HG03280 (cell line): Measurements from ENCODE around the gene CDT1.

Experiments
- ATAC-seq: cut with Tn5 transposase; IDR thresholded peaks from one replicate; pipeline ENCODE4 v1.9.1; 2021; ENCODE audit warnings: mild to moderate bottlenecking, moderate library complexity; ENCODE audit not compliant: unreplicated experiment

The CDT1 gene

GRCh38 chr16:88834670-88835069, 31.1 kb downstream of the CDT1 start:
- no peak for ATAC-seq

- no peak for ATAC-seq
These were observed 31.8 kb downstream of the CDT1 start for GRCh38 chr16:88835383-88835782.

DNA sequence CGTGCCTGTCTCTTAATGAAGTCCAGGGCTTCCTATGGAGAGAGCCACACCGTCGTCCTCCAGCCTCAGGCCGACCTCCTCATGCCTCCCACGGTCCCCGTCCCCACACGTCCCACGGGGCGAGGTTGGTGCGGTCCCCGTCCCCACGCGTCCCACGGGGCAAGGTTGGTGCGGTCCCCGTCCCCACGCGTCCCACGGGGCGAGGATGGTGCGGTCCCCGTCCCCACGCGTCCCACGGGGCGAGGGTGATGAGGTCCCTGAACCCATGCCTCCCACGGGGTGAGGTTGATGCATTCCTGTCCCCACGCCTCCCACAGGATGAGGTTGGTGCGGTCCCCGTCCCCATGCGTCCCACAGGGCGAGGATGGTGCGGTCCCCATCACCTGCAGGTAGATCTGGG, 32.2 kb downstream of the CDT1 start:
- no peak for ATAC-seq

- no peak for ATAC-seq
These were observed 33.2 kb downstream of the CDT1 start for GRCh38 chr16:88836791-88837190.

- no peak for ATAC-seq
These were observed 34.2 kb downstream of the CDT1 start for GRCh38 chr16:88837806-88838205.

DNA sequence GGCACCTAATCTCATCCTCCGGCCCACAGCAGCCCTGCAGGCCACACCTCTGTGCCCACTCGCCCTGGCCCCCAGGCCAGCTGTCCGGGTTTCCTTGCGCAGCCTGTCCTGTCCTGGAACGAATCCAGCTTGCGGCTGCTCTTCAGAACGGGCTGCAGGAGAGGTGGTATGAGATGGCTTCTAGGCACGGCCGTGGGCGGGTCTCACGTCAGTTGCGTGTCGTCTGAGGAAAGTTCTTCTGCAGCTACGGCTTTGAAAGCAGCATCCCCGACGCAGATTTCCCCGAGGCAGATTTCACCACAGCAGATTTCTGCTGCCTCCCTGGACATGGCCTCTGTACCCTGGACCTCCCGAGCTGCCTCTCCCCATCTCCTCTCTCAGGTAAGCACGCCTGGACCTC, 35.0 kb downstream of the CDT1 start:
- ATAC-seq, result no peak

DNA sequence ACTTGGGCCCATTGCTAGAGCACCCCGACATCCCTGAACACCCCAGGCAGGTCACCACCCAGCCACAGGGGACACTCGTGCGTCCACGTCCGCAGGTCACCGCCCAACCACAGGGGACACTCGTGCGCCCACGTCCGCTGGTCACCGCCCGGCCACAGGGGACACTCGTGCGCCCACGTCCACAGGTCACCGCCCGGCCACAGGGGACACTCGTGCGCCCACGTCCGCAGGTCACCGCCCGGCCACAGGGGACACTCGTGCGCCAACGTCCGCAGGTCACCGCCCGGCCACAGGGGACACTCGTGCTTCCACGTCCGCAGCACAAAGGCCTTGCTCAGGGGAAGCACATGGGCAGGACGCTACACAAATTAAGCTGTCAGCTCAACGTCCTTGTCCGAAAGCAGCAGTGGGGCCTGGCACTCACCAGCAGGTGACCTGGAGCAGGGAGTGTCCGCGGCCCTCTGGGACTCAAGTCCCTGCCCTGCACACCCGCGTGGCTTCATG, 35.5 kb downstream of the CDT1 start:
- no peak for ATAC-seq

DNA sequence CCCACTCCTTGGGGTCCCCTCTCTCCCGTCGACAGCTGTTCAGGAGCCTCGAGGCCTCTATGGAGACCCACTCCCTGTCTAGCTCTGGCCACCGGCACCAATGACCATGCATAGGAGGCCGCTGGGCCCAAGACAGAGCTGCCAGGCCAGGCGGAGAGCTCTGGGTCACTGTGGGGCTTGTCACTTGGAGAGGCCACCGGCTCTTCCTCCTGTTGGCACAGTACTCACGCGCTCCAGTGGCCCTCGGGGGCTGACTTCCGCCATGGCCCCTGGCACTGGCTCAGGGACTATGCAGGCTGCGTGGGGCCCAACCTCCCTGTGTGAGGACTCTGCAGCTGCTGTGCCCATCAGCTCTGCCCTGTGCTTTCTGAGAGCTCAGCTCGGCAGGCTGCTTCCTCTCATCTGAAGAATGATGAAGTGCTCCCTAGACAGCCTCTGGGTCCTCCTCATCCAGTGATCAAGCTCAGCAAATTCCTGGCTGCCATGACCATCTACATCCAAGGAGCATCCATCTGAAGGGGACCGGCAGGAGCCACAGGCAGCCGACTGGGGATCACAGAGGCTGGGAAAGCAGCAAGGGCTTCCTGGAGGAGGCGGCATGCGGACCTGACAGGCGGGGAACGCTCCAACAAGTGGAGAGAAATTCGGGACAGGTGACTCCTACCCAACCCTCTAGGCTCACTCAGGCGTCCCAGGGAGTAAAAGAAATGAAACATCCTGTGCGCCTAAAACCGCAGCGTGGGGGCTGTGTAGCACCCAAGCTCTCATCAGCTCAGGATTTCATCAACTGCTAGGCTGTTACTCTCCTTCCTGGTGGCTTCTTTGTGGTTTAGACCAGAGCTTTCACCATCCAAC, 36.4 kb downstream of the CDT1 start:
- ATAC-seq, result no peak

GRCh38 chr16:88840600-88841215, 37.1 kb downstream of the CDT1 start:
- no peak for ATAC-seq

DNA sequence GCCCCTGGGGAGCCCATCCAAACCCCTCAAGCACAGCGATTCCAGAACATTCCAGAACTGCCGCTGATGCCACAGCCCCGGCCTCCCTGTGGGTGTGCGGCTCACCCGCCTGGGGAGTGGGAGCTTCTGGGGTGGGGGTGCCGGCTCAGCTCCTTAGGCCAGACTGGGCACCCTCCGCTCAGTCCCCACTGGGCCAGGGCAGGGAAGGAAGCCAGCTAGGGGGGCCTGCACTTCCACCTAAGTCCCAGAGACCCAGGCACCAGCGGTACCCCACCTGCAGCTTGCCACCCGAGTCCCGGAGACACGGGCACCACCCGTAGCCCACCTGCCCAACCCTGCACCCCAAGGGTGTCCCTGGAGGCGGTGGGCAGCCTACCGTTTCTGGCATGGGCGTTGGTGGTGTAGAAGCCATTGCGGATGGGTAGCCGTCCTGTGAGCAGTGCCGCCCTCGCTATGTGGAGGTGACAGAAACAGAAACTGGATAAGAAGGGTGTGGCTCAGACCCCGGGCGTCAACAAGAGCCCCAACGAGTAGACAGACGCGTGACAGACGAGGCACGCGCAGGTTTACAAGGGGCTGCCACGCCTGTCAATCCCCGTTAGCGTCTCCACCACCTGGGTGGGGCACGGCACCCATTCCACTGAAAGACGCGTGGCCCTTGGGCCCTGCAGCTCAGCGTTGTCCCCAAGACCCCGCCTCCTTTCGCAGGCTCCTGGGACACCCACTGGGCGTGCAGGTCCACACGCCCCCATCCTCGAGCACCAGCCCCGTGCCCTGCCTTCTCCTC, 38.1 kb downstream of the CDT1 start:
- no peak for ATAC-seq

DNA sequence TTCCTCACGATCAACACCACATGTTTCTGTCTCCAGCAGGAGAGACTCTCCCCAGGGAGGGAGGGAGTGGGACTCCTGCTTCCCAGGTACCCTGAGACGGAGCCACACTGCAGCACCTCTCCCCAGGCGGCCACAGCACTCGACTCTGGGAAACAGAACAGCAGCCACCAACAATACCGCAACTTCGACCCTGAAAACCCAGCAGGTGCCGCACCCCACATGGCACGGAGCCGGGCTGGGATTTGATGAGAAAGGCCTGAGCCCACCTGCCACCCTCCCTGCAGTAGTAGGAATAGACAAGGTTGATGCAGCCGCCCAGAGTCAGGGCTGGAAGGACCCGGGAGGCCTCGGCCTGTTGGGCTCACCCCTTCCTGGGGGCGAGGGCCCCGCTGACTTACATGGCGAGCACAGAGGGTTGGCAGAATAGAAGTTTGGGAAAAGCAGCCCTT, 38.7 kb downstream of the CDT1 start:
- no peak for ATAC-seq

GRCh38 chr16:88842806-88843205, 39.2 kb downstream of the CDT1 start:
- ATAC-seq, result no peak

DNA sequence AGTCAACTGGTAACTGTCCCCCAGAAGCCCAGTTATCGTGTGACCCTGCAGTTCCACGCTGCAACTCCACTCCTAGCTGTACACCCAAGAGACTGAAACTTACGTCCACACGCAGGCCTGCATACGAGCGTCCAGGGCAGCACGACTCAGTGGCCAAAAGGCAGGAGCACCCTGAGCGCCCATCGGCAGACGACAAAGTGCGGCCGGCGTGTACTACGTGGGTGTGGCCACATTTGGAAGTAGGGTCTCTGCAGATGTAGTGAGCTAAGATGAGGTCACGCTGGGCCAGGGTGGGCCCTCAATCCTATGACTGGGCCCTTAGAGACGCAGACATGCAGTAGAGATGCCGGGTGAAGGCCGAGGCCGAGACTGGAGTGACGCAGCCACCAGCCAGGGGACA, 39.7 kb downstream of the CDT1 start:
- ATAC-seq, result no peak

- no peak for ATAC-seq
These were observed 40.9 kb downstream of the CDT1 start for GRCh38 chr16:88844419-88845036.

- no peak for ATAC-seq
These were observed 42.5 kb downstream of the CDT1 start for GRCh38 chr16:88846088-88846487.

DNA sequence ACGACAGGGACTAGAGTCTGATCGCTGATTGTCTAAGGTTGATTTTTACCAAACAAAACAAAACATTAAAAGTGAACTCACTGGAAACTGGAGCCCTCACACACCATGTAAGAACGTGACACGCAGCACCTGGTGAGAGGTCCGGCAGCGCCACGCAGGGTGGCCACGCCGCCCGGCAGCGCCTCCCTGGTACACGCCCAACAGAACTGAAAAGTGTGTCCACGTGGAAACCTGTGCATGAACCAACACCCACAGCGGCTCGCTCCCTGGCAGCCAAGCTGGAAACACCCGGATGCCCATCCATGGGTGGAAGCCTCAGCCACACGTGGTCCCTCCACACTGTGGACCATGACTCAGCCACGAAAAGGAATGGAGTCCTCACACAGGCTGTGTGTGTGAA, 44.1 kb downstream of the CDT1 start:
- no peak for ATAC-seq

- no peak for ATAC-seq
These were observed 45.0 kb downstream of the CDT1 start for GRCh38 chr16:88848557-88848956.

- no peak for ATAC-seq
These were observed 47.1 kb downstream of the CDT1 start for GRCh38 chr16:88850531-88851199.

DNA sequence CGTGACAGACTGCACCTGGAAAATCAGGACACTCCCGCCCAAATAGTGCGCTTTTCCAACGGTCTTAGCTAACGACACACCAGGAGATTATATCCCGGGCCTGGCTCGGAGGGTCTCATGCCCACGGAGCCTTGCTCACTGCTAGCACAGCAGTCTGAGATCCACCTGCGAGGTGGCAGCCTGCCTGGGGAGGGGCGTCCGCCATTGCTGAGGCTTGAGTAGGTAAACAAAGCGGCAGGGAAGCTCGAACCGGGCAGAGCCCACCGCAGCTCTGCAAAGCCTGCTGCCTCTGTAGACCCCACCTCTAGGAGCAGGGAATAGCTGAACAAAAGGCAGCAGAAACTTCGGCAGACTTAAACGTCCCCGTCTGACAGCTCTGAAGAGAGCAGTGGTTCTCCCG, 48.0 kb downstream of the CDT1 start:
- ATAC-seq, result no peak

DNA sequence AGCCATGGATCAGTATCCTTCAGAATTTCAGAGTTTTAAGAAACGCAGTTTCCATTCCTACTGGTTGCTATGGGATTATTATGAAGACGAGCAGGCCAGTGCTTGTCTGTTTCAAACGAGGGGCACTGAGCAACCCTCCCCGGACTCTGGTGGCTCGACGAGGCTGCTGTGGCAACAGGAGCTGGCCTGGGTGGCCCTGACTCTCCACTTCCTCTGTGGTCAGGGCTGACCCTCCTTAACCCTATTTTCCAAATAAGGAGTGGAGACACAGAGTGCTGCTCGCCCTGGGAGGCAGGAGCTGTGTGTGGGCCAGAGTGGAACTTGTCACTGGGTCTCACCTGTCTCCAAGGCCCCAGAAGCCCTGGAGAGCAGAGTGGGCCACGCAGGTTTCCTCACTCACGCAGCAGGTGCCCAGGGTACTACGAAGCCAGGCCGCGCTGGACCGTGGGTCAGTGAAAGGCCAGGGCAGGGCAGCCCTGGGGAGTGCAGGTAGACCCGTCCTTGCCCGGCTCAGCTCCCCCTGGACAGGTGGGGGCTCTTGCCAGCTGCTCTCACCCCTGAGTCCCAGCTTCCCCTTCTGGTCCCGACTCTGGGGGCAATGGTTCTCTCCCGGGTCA, 49.8 kb downstream of the CDT1 start:
- ATAC-seq, result no peak
